Small intestine (tissue), 7 donors: ENCODE measurements around the gene SP8. TPM values are rescaled to one million over a fixed set of nuclear protein-coding genes. Genes with fewer than 3 reads are reported as not detected.

Experiments
- DNase-seq, 2 donors: peaks; one replicate each; pipeline versions ENCODE4 v3.0.0 to v3.0.0-alpha.2; 2013
- FAIRE-seq: peaks from 2 replicates; lab custom pipeline; 2012; peaks lifted over from hg19 to GRCh38; lab: Jason Lieb, UNC
- H3K27ac ChIP-seq, 3 donors: one replicate each; pipeline ENCODE4 v1.5.1; 2013; ENCODE audit warnings: low read length in 2 of 3, mild to moderate bottlenecking in 2 of 3, control low read depth in 1 of 3, inconsistent platforms in 1 of 3, low read depth in 1 of 3, moderate library complexity in 1 of 3
- H3K27me3 ChIP-seq, 3 donors: one replicate each; pipeline ENCODE4 v1.6.1; 2013; ENCODE audit warnings: low read length in 3 of 3, inconsistent platforms in 1 of 3; ENCODE audit not compliant: control insufficient read depth in 3 of 3, insufficient read depth in 3 of 3
- H3K36me3 ChIP-seq, 3 donors: one replicate each; pipeline ENCODE4 v1.6.1; 2013; ENCODE audit warnings: low read length in 3 of 3, inconsistent platforms in 1 of 3, low read depth in 1 of 3, mild to moderate bottlenecking in 1 of 3, moderate library complexity in 1 of 3; ENCODE audit not compliant: control insufficient read depth in 3 of 3, insufficient read depth in 2 of 3
- H3K4me1 ChIP-seq, 3 donors: one replicate each; pipeline ENCODE4 v1.6.1; 2013; ENCODE audit warnings: low read length in 2 of 3, inconsistent platforms in 1 of 3, low read depth in 1 of 3, mild to moderate bottlenecking in 1 of 3, moderate library complexity in 1 of 3; ENCODE audit not compliant: control insufficient read depth in 3 of 3, insufficient read depth in 2 of 3
- H3K4me3 ChIP-seq, 3 donors: one replicate each; pipeline ENCODE4 v1.5.1; 2013; ENCODE audit warnings: low read length in 3 of 3, control low read depth in 1 of 3, inconsistent platforms in 1 of 3, low read depth in 1 of 3, mild to moderate bottlenecking in 1 of 3, moderate library complexity in 1 of 3
- H3K9me3 ChIP-seq, 2 donors: one replicate each; pipeline ENCODE4 v1.6.1; 2013; ENCODE audit warnings: low read depth in 1 of 2, low read length in 1 of 2; ENCODE audit not compliant: control insufficient read depth in 2 of 2, insufficient read depth in 1 of 2
- WGBS, 3 donors: extraction: QIAGEN DNeasy Blood & Tissue Kit; methylation state at CpG; one replicate each; pipeline ENCODE4 v1.1.7; 2013; 5-methylcytosine and 5-hydroxymethylcytosine counted together
- polyA plus RNA-seq, 4 donors: library from polyadenylated mRNA; stranded (reverse) in 3 of 4; unstranded in 1 of 4; fragments of 200-250 nt in 3 of 4; fragments of 120-200 nt in 1 of 4; gene quantifications; one replicate each; pipeline versions ENCODE4 v1.2.1 to v1.2.3, GENCODE V29; 2013
- donor health status: healthy with polysubstance abuse.
- donor health status: control.
- donor health status: control.
- donor health status: Bipolar disorder and iron deficiency.
- donor health status: healthy.

Gene SP8
- polyA plus RNA-seq, 4 donors: 3.3 TPM; not detected in 3

DNA sequence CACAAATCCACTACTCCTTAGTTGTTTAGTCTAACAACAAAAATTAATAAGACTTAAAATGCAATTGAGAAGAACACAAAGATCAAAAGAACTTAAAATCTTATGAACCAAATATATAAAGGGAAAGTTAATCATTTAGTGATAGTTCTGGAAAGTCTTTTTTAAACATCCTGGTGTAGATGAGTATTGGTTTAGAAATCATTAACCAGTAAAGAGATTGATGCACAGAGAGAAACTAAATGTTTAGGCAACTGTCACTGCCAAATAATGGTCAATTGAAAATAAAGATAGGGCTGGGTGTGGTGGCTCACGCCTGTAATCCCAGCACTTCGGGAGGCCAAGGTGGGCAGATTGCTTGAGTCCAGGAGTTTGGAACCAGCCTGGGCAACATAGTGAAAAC is 44.9 kb downstream of the SP8 start:
- WGBS, 3 donors: 24 to 63% (median 56%) methylated on average over 2 of the region's 2 CpGs
- H3K27ac ChIP-seq: no peak overlapping the region
- H3K4me3 ChIP-seq: no peak overlapping the region
- no peaks in the 10 kb centered on the region for H3K9me3 ChIP-seq
- no peak for DNase-seq
- no peaks in the 10 kb centered on the region for H3K27me3 ChIP-seq
- H3K36me3 ChIP-seq: no peaks in the 10 kb centered on the region
- no peak for FAIRE-seq
- peaks cover 0 to 5% (median 2%) of the 10 kb centered on the region in 3 donors for H3K4me1 ChIP-seq

DNA sequence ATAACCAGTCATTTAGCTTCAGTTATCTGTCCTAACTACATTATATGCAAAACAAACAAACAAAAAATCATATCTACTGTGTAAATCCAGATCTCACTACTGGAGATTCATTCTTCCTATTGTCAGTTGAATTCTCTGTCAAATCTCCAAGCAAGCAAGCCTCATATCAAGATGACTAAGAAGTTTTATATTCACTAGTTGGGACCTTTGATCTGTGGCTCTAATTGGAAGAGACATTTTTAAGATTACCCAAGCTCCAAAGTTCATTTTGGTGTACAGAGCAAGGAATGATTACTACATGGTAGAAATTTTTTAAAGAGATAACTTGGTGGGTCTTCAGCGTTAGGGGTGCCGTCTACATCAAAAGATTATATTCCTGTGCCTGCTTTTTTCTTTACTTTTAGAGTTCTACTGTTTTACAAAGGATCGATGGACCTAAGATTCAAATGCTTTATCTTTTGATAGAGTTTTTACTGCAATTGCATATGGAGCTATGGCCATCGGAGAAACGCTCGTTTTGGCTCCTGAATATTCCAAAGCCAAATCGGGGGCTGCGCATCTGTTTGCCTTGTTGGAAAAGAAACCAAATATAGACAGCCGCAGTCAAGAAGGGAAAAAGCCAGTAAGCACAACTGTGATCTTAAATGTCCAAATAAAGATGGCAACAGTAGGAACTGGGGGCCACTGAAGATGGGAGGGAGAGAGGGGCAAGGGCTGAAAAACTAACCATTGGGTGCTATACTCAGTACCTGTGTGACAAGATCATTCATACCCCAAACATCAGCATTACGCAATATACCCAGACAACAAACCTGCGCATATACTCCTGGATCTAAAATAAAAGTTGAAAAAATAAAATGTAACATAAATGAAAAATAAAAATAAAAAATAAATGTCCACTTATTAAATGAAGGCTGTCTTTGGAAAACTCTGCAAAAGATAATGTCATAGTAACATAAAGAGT is 47.9 kb downstream of the SP8 start:
- peaks cover 0 to 5% (median 2%) of the 10 kb centered on the region in 3 donors for H3K4me1 ChIP-seq
- no peak overlapping the region for H3K4me3 ChIP-seq
- H3K36me3 ChIP-seq: no peaks in the 10 kb centered on the region
- no peaks in the 10 kb centered on the region for H3K27me3 ChIP-seq
- peak; percentile 65 to 77 for DNase-seq
- 54 to 78% (median 66%) methylated on average over 11 of the region's 11 CpGs for WGBS, 3 donors
- no peak for FAIRE-seq
- no peak overlapping the region for H3K27ac ChIP-seq
- no peaks in the 10 kb centered on the region for H3K9me3 ChIP-seq

DNA sequence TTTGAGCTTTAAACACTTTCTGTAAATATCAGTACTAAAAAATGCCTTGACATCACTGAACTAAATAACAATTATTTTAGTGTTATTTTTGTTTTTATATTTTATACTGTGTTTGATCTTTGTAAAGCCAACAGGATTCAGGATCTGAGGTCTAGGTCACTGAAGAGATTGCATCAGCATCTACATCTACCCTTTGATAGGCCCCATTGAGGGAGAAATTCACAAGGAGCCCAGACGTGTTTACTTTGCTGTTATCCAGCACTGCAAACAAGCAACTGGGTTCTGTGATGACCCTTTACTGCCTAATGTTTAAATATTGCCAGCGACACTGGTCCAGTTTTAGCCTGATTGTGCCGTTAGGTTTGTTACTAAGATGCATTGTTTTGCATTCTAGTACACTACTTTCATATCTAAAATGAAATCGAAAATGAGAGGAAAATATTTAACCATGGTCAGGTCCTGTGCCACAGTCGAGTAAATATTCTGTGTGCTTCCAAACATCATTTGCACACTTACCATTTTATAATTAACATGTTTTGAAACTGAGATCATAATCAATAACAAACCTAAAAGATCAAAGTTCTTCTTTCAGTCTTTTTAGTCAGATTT is 48.7 kb downstream of the SP8 start:
- Histone ChIP-seq H3K27ac (no peak overlapping the region), H3K27me3 (no peaks in the 10 kb centered on the region), H3K36me3 (no peaks in the 10 kb centered on the region), H3K4me3 (no peak overlapping the region), H3K4me1 (peaks cover 0 to 5% (median 2%) of the 10 kb centered on the region in 3 donors), H3K9me3 (no peaks in the 10 kb centered on the region)
- 13 to 51% (median 20%) methylated on average over 5 of the region's 5 CpGs for WGBS, 3 donors
- FAIRE-seq (no peak), DNase-seq (peak; percentile 2 to 8)

DNA sequence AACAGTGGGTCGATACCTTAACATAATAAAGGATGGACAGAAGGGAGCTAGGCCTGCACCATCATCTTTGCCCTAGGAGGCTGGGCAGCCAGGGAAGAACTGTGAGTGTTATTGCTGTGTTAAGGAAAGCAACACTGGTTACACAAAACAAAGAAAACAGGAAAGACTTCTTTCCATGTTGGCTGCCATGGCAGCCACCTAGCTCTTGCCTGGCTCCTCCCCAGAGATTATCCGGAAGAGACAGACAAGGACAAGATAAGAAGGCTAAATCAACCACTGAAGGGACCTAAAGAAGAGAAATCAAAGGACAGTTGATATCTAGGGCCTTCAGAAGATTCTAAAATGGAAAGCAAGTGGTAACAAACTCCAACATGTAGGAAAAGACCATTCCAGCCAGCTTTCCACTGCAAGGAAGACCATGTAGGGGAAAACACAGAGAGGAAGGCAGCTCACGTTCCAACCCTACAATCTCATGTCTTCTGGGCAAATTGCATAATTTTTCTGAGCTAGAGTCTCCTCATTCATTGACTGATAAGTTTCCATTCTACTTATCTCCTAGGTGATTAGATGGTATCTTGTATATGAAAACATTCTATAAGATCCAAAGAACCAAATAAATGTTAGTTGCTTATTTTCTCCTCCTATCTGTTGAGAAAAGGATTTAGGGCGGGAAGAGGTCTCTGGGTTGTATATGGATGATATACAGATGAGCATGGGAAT is 51.2 kb downstream of the SP8 start:
- no peak overlapping the region for H3K4me3 ChIP-seq
- no peaks in the 10 kb centered on the region for H3K27me3 ChIP-seq
- H3K27ac ChIP-seq: no peak overlapping the region
- H3K4me1 ChIP-seq: peaks cover 0 to 5% (median 2%) of the 10 kb centered on the region in 3 donors
- DNase-seq (no peak), FAIRE-seq (no peak)
- H3K9me3 ChIP-seq: no peaks in the 10 kb centered on the region
- WGBS, 3 donors: 74 to 79% (median 74%) methylated on average over 4 of the region's 4 CpGs
- no peaks in the 10 kb centered on the region for H3K36me3 ChIP-seq

Other genes with a start within 250 kb of the SP8 start
- under 1 TPM in 1 of 4 donors, not detected in 3; 0.04 TPM for gene ABCB5, start 171.2 kb downstream of the SP8 start, polyA plus RNA-seq